Measurements from ENCODE around the gene KIAA0040. TPM values are rescaled to one million over a fixed set of nuclear protein-coding genes. Genes with fewer than 3 reads are reported as not detected.

KIAA0040 gene
- total and polyA plus RNA-seq, 2 donors (not counting 1 experiment from before 2014, with no cell fraction given), result 93.6 to 106 TPM

DNA sequence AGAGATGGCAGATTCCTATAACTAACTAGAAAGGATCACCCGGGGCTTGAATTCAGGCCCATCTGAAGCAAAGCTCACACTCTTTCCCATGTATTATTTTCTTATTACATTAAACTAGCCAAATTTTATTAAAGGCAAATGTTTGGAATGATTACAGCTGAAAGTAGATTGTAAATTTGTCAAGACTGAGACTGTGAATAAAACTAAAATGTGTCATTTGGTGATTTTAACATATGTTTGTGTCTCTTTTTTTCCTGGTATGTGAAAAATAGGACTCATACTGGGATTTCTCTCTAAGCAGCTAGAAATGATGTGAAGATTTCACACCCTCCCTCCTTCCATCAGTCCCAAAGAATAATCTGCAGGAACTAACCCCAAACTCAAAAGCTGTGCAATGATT, 19.1 kb upstream of the KIAA0040 start:
- WGBS (ENCODE audit: insufficient coverage), result no CpG with 5 or more reads among the region's 1 CpG
- ATAC-seq (ENCODE audit: low read depth) (no peak), DNase-seq (no peak)
- H3K27ac ChIP-seq (ENCODE audit: low read length in 2 of 2), result peak overlapping the region in 1 of 2 donors; percentile 8
- H3K36me3 ChIP-seq (replicated peaks in 1 of 2; ENCODE audit: control extremely low read depth in 1 of 2, control insufficient read depth in 1 of 2, extremely low read depth in 1 of 2, insufficient read depth in 2 of 2, low read length in 1 of 2), result no peaks in the 10 kb centered on the region
- H3K27me3 Mint-ChIP-seq, result no peaks in the 10 kb centered on the region
- H3K4me3 ChIP-seq (ENCODE audit: control extremely low read depth in 1 of 5, extremely low read depth in 1 of 5, insufficient read depth in 1 of 5, low read depth in 2 of 5, low read length in 4 of 5), result no peak overlapping the region
- no peaks in the 10 kb centered on the region for H3K9me3 Mint-ChIP-seq (ENCODE audit: insufficient read depth)
- ChIA-PET POLR2A (no interaction called here), CTCF (interaction anchor here (1.4 to 1.5 kb wide), 2 partner anchors 25 to 57 kb away, joined by 4 to 5 read pairs; no protein-coding TSS in a partner anchor)
- intact Hi-C loops (cut with micrococcal nuclease), result no loop called here
- H3K4me1 Mint-ChIP-seq, result peaks cover 55% of the 10 kb centered on the region
- peaks cover 1% of the 10 kb centered on the region for H3K79me2 ChIP-seq (ENCODE audit: control insufficient read depth, insufficient read depth, low read length)
- H3K9ac ChIP-seq (ENCODE audit: low read length), result no peak overlapping the region
- TF ChIP-seq, protein P1, sequence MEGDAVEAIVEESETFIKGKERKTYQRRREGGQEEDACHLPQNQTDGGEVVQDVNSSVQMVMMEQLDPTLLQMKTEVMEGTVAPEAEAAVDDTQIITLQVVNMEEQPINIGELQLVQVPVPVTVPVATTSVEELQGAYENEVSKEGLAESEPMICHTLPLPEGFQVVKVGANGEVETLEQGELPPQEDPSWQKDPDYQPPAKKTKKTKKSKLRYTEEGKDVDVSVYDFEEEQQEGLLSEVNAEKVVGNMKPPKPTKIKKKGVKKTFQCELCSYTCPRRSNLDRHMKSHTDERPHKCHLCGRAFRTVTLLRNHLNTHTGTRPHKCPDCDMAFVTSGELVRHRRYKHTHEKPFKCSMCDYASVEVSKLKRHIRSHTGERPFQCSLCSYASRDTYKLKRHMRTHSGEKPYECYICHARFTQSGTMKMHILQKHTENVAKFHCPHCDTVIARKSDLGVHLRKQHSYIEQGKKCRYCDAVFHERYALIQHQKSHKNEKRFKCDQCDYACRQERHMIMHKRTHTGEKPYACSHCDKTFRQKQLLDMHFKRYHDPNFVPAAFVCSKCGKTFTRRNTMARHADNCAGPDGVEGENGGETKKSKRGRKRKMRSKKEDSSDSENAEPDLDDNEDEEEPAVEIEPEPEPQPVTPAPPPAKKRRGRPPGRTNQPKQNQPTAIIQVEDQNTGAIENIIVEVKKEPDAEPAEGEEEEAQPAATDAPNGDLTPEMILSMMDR (IDR thresholded peaks at IDR 0.05), result no peak
- TF ChIP-seq EZH2 (IDR thresholded peaks at IDR 0.05; ENCODE audit: borderline replicate concordance, insufficient read depth, low read depth, low read length, poor library complexity, severe bottlenecking), result no peak
- H3K4me2 ChIP-seq (replicated peaks; ENCODE audit: low read depth, low read length, poor library complexity, severe bottlenecking), result no peak overlapping the region
- no peak overlapping the region for H2AFZ ChIP-seq (ENCODE audit: insufficient read depth, low read depth, low read length, poor library complexity, severe bottlenecking)
- H4K20me1 ChIP-seq (ENCODE audit: control insufficient read depth, insufficient read depth, low read length, poor library complexity, severe bottlenecking), result no peaks in the 10 kb centered on the region
- no peaks in the 10 kb centered on the region for H3K27me3 ChIP-seq (replicated peaks in 1 of 4; ENCODE audit: control extremely low read depth in 1 of 4, control insufficient read depth in 3 of 4, insufficient read depth in 4 of 4, low read length in 3 of 4)
- H3K4me1 ChIP-seq (ENCODE audit: control insufficient read depth in 2 of 2, insufficient read depth in 2 of 2, low read length in 2 of 2), result peaks cover 33 to 47% of the 10 kb centered on the region in 2 donors
- H3K4me3 Mint-ChIP-seq, result no peak overlapping the region
- no peaks in the 10 kb centered on the region for H3K9me3 ChIP-seq (ENCODE audit: control extremely low read depth in 1 of 3, control insufficient read depth in 2 of 3, insufficient read depth in 1 of 3, low read length in 2 of 3)
- H3K27ac Mint-ChIP-seq, result no peak overlapping the region

DNA sequence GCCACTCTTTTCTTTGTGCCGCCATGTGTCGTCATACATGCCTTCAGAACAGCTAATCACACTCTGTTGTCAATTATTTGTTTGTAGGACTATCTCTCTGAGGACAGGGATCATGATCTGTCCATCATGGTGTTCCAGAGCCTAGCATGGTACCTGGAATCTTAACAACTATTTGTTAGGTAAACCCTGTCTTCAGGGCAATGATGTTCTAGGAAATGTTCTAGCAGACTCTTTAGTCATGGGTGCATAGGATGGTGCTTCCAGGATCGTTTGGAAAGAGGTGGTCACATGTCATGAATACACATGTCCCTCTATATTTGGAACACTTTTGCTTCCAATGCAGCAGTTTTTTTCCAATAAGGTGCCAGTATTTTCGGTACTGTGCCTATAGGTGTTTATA, 18.2 kb upstream of the KIAA0040 start:
- no CpG with 5 or more reads among the region's 4 CpGs for WGBS (ENCODE audit: insufficient coverage)
- CTCF ChIA-PET, result interaction anchor here (1.1 to 5.5 kb wide), 5 partner anchors 15 to 108 kb away, joined by 4 to 39 read pairs (median 25); no protein-coding TSS in a partner anchor
- Histone ChIP-seq H3K36me3 (replicated peaks in 1 of 2; ENCODE audit: control extremely low read depth in 1 of 2, control insufficient read depth in 1 of 2, extremely low read depth in 1 of 2, insufficient read depth in 2 of 2, low read length in 1 of 2) (no peaks in the 10 kb centered on the region), H3K9me3 (ENCODE audit: control extremely low read depth in 1 of 3, control insufficient read depth in 2 of 3, insufficient read depth in 1 of 3, low read length in 2 of 3) (no peaks in the 10 kb centered on the region), H3K27ac (ENCODE audit: low read length in 2 of 2) (peak overlapping the region; percentile 16 to 88), H2AFZ (ENCODE audit: insufficient read depth, low read depth, low read length, poor library complexity, severe bottlenecking) (no peak overlapping the region), H3K9ac (ENCODE audit: low read length) (no peak overlapping the region), H3K4me3 (ENCODE audit: control extremely low read depth in 1 of 5, extremely low read depth in 1 of 5, insufficient read depth in 1 of 5, low read depth in 2 of 5, low read length in 4 of 5) (no peak overlapping the region), H4K20me1 (ENCODE audit: control insufficient read depth, insufficient read depth, low read length, poor library complexity, severe bottlenecking) (no peaks in the 10 kb centered on the region), H3K4me2 (replicated peaks; ENCODE audit: low read depth, low read length, poor library complexity, severe bottlenecking) (no peak overlapping the region), H3K4me1 (ENCODE audit: control insufficient read depth in 2 of 2, insufficient read depth in 2 of 2, low read length in 2 of 2) (peaks cover 35 to 48% of the 10 kb centered on the region in 2 donors), H3K27me3 (replicated peaks in 1 of 4; ENCODE audit: control extremely low read depth in 1 of 4, control insufficient read depth in 3 of 4, insufficient read depth in 4 of 4, low read length in 3 of 4) (no peaks in the 10 kb centered on the region), H3K79me2 (ENCODE audit: control insufficient read depth, insufficient read depth, low read length) (peaks cover 4% of the 10 kb centered on the region)
- Mint-ChIP-seq H3K27me3 (no peaks in the 10 kb centered on the region), H3K4me1 (peaks cover 58% of the 10 kb centered on the region), H3K4me3 (no peak overlapping the region), H3K9me3 (ENCODE audit: insufficient read depth) (no peaks in the 10 kb centered on the region), H3K27ac (peak overlapping the region; percentile 99)
- no peak for ATAC-seq (ENCODE audit: low read depth)
- TF ChIP-seq, protein P1 (IDR thresholded peaks at IDR 0.05), result no peak
- TF ChIP-seq EZH2 (IDR thresholded peaks at IDR 0.05; ENCODE audit: borderline replicate concordance, insufficient read depth, low read depth, low read length, poor library complexity, severe bottlenecking), result no peak
- no peak for DNase-seq
- POLR2A ChIA-PET, result interaction anchor here (2.4 kb wide), 1 partner anchor 22 kb away, joined by 15 read pairs; no protein-coding TSS in a partner anchor
- intact Hi-C loops (cut with micrococcal nuclease), result no loop called here

Data from B cell (primary cell).